Measurements from ENCODE around the gene JMJD1C.

DNA sequence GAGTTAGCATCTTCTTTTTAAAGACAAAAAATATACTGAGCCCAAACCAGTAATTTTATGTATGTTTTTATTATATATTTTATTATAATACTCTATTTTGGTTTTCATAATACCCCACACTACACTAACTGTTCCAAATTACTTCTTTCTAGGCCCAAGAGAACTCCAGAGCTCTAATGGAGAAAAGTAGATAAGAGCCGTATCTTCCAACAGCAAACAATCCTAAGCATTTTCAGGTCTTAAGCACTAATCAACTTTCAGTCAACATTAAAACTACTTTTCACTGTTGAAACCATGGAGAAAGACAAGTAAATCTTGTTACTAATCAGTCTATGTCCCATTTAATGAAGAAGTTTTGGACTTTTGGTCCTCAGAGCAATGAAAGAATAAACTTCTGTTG lies 55.1 kb downstream of the JMJD1C start:
- TF ChIP-seq POLR2AphosphoS5 (IDR thresholded peaks at IDR 0.05) (no peak), POLR2A (IDR thresholded peaks at IDR 0.05) (no peak), EP300 (IDR thresholded peaks at IDR 0.05) (no peak)
- TF ChIP-seq, protein P1, sequence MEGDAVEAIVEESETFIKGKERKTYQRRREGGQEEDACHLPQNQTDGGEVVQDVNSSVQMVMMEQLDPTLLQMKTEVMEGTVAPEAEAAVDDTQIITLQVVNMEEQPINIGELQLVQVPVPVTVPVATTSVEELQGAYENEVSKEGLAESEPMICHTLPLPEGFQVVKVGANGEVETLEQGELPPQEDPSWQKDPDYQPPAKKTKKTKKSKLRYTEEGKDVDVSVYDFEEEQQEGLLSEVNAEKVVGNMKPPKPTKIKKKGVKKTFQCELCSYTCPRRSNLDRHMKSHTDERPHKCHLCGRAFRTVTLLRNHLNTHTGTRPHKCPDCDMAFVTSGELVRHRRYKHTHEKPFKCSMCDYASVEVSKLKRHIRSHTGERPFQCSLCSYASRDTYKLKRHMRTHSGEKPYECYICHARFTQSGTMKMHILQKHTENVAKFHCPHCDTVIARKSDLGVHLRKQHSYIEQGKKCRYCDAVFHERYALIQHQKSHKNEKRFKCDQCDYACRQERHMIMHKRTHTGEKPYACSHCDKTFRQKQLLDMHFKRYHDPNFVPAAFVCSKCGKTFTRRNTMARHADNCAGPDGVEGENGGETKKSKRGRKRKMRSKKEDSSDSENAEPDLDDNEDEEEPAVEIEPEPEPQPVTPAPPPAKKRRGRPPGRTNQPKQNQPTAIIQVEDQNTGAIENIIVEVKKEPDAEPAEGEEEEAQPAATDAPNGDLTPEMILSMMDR (IDR thresholded peaks at IDR 0.05) = no peak
